Bronchial smooth muscle cell (primary cell): ENCODE data around the gene DLGAP5. TPM values are rescaled to one million over a fixed set of nuclear protein-coding genes. Genes with fewer than 3 reads are reported as not detected.

Experiments used
- total RNA-seq: library from RNA; depleted of rRNA; stranded (reverse); fragments of >200 nt; gene quantifications from 2 replicates; pipeline ENCODE4 v1.2.1, GENCODE V29; 2014

The DLGAP5 gene
- 1.3 and 5.4 TPM in 2 replicates for total RNA-seq

GRCh38 chr14:55191203-55192053 is at the start of gene DLGAP5:
Gene DLGAP5 (minus strand): TSS chr14:55191585. CDS start chr14:55189179, 2,406 bp downstream.

GRCh38 chr14:55129086-55129427 is 62.3 kb downstream of the DLGAP5 start, which contains the start of gene LGALS3:
Gene LGALS3 (plus strand): TSS chr14:55129252. CDS start chr14:55137374, 8,122 bp downstream.

Other genes with a start within 250 kb of the DLGAP5 start
- gene WDHD1, start 164.5 kb downstream of the DLGAP5 start, total RNA-seq = 7.8 and 9.6 TPM in 2 replicates
- 10.9 and 12.2 TPM in 2 replicates for gene SOCS4, start 164.3 kb downstream of the DLGAP5 start, total RNA-seq
- gene MAPK1IP1L, start 139.9 kb downstream of the DLGAP5 start, total RNA-seq = 4.7 and 8.5 TPM in 2 replicates
- 302 and 682 TPM in 2 replicates for gene LGALS3, start 62.3 kb downstream of the DLGAP5 start, total RNA-seq
- 13.6 and 14.5 TPM in 2 replicates for gene FBXO34, start 79.8 kb upstream of the DLGAP5 start, total RNA-seq
- gene ATG14, start 220.2 kb upstream of the DLGAP5 start, total RNA-seq = 12.1 and 17.2 TPM in 2 replicates
- gene TBPL2, start 249.0 kb upstream of the DLGAP5 start, total RNA-seq = not detected in 2 replicates